GM06990 (cell line): ENCODE results near the gene ZNF74.
A peak's percentile ranks its signal among the peaks of the same experiment; 100 is the strongest.

Experiments
- DNase-seq: peaks from one replicate; pipeline ENCODE4 v3.0.0-alpha.2; 2011; ENCODE audit not compliant: insufficient read length; ENCODE audit errors: extremely low read depth
- H3K27me3 ChIP-seq: replicated peaks from 2 replicates; pipeline ENCODE4 v1.6.0; 2011; ENCODE audit warnings: low read length; ENCODE audit not compliant: control insufficient read depth, insufficient read depth
- H3K36me3 ChIP-seq: 2 replicates; pipeline ENCODE4 v1.5.1; 2011; ENCODE audit warnings: low read length; ENCODE audit not compliant: control insufficient read depth, insufficient read depth
- H3K4me3 ChIP-seq: replicated peaks from 2 replicates; pipeline ENCODE4 v1.5.1; 2011; ENCODE audit warnings: low read depth, mild to moderate bottlenecking, control low read depth, low read length
- CTCF ChIP-seq: IDR thresholded peaks from 2 replicates; pipeline ENCODE4 v1.5.1; 2011; ENCODE audit warnings: low read length, control low read depth, mild to moderate bottlenecking, inconsistent platforms; ENCODE audit not compliant: insufficient read depth, poor library complexity, severe bottlenecking

The ZNF74 gene

GRCh38 chr22:20392983-20393704 is 807 bp upstream of the ZNF74 start:
- no peak for DNase-seq
- H3K27me3 ChIP-seq, result no peaks in the 10 kb centered on the region
- H3K36me3 ChIP-seq, result no peaks in the 10 kb centered on the region
- H3K4me3 ChIP-seq, result peak overlapping the region; percentile 77
- TF ChIP-seq CTCF, result no peak

- TF ChIP-seq CTCF, result no peak
- no peak for DNase-seq
- Histone ChIP-seq H3K27me3 (no peaks in the 10 kb centered on the region), H3K36me3 (no peaks in the 10 kb centered on the region), H3K4me3 (no peak overlapping the region)
Observed at GRCh38 chr22:20395181-20395906, 1.4 kb downstream of the ZNF74 start.

GRCh38 chr22:20395907-20396287 is 1.9 kb downstream of the ZNF74 start:
- Histone ChIP-seq H3K36me3 (no peaks in the 10 kb centered on the region), H3K27me3 (no peaks in the 10 kb centered on the region), H3K4me3 (no peak overlapping the region)
- DNase-seq, result no peak
- no peak for TF ChIP-seq CTCF

GRCh38 chr22:20396639-20397038 is 2.7 kb downstream of the ZNF74 start:
- TF ChIP-seq CTCF, result no peak
- Histone ChIP-seq H3K27me3 (no peaks in the 10 kb centered on the region), H3K36me3 (no peaks in the 10 kb centered on the region), H3K4me3 (no peak overlapping the region)
- DNase-seq, result no peak

GRCh38 chr22:20397498-20397897 is 3.5 kb downstream of the ZNF74 start:
- H3K4me3 ChIP-seq, result no peak overlapping the region

More at GRCh38 chr22:20397498-20397897, 3.5 kb downstream of the ZNF74 start:
- Histone ChIP-seq H3K27me3 (no peaks in the 10 kb centered on the region), H3K36me3 (no peaks in the 10 kb centered on the region)
- no peak for DNase-seq
- no peak for TF ChIP-seq CTCF
